ENCODE results near the gene NCBP3.

GRCh38 chr17:3826191-3826590 is 19.9 kb downstream of the NCBP3 start:
- TF ChIP-seq CTCF (IDR thresholded peaks at IDR 0.05) = no peak
- no peak for TF ChIP-seq ZFX (IDR thresholded peaks at IDR 0.05; ENCODE audit: borderline replicate concordance)

Measured in 22Rv1 (cell line).